ENCODE data around the gene RAB33A.

GRCh38 chrX:130228871-130229270 is 57.1 kb downstream of the RAB33A start:
- TF ChIP-seq ZSCAN5A (tag by site-specific recombination; IDR thresholded peaks at IDR 0.05) = no peak
- TF ChIP-seq CTCF (tag by site-specific recombination; IDR thresholded peaks at IDR 0.05) = no peak
- TF ChIP-seq RBAK (tag by site-specific recombination; IDR thresholded peaks at IDR 0.05) = no peak
- TF ChIP-seq KLF1 (tag by site-specific recombination; IDR thresholded peaks at IDR 0.05) = no peak
- TF ChIP-seq ZNF558 (tag by site-specific recombination; IDR thresholded peaks at IDR 0.05) = no peak
- no peak for TF ChIP-seq ZNF549 (tag by site-specific recombination; IDR thresholded peaks at IDR 0.05)
- no peak for TF ChIP-seq ZNF747 (tag by site-specific recombination; IDR thresholded peaks at IDR 0.05)
- no peak for TF ChIP-seq MEIS1 (CRISPR knock-in tag; IDR thresholded peaks at IDR 0.05; ENCODE audit: borderline replicate concordance)
- no peak for TF ChIP-seq ZNF707 (tag by site-specific recombination; IDR thresholded peaks at IDR 0.05)
